GM21825 (cell line): ENCODE data around the gene ZNF384.

Experiments
- ATAC-seq: cut with Tn5 transposase; IDR thresholded peaks from one replicate; pipeline ENCODE4 v1.9.1; 2021; ENCODE audit warnings: mild to moderate bottlenecking, moderate library complexity; ENCODE audit not compliant: unreplicated experiment

The ZNF384 gene

GRCh38 chr12:6630736-6631135 lies 58.4 kb downstream of the ZNF384 start:
- ATAC-seq, result no peak

GRCh38 chr12:6627616-6628015 lies 61.6 kb downstream of the ZNF384 start:
- no peak for ATAC-seq

DNA sequence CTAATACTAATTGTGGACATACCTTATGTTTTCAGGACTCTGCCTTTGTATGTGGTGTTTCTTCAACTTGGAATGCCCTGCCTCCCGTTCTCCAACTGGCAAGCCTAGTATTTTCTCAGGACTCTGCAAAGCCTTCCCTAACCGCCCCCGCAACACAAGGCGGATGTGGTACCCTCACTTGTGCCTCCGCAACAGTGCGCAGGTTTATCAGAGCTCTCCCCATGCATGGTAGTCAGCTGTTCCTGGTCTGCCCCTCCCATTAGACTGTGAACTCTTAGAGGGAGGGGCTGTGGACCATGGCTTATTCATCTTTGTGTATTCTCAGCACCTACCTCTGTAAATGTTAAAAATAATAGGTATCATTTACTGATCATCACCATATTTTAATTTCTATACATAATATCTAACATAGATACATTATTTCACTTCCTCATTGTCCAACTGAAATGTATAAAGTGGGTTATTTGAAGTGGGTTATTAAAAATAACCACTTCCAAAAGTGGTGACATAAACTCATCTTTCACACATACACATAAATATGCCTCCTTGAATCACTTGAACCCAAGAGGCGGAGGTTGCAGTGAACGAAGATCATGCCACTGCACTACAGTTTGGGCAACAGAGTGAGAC lies 62.4 kb downstream of the ZNF384 start:
- ATAC-seq, result no peak

DNA sequence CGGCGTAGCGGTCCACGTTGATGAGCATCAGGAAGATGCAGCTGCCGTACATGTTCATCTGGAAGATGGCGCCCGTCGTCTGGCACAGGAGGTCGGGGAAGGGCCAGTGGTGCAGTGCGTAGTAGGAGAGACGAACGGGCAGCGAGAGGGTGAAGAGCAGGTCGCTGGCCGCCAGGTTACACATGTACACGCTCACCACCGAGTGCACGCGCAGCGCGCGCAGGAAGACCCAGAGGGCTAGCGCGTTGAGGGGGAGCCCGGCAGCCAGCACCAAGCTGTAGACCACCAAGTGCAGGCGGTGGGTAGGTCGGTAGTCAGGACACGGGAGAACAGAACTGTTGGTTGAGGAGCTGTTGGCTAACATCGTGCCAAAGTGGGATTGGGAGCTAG lies 68.3 kb downstream of the ZNF384 start:
- no peak for ATAC-seq

- no peak for ATAC-seq
Measured at GRCh38 chr12:6620137-6620884, 68.9 kb downstream of the ZNF384 start.

DNA sequence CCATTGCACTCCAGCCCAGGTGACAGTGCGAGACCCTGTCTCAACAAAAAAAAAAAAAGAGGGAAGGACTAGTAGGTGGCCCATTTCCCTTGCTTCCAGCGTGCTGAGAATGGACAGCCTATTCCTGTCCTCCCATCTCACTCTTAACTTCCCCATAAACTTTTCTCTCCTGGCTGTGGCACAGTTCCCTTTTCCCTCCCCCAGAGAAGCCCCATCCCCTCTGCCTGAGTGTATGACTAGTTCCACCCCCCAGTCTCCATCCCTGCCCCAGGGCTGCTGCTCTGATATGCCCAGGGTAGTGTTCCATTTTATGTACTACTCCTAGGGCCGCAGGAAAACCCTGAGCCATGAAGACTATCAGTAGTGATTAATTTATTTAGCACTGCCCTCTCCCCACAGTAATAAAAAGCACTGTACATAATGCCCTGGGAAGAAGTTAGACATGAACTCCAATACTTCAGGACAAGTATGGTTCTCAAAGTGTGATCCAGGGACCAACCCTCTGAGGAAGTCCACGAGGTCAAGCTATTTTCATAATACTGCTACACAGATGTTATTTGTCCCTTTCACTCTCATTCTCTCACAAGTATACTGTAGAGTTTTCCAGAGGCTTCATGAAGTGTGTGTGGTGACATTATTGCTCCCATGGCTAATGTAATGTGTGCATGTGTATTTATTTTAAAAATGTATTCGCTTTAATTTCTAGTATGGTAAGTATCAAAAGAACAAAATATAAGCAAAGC lies 70.5 kb downstream of the ZNF384 start:
- no peak for ATAC-seq
